ENCODE data around the gene STX8. TPM values are rescaled to one million over a fixed set of nuclear protein-coding genes. Genes with fewer than 3 reads are reported as not detected.
A peak's percentile ranks its signal among the peaks of the same experiment; 100 is the strongest.

The STX8 gene
- polyA plus RNA-seq, 1 donor from 2014 or later = 142 TPM

- Mint-ChIP-seq H3K27ac (no peak overlapping the region), H3K9me3 (peaks cover 0 to 3% (median 3%) of the 10 kb centered on the region in 3 donors), H3K36me3 (peaks cover 11% of the 10 kb centered on the region), H3K4me3 (no peak overlapping the region), H3K27me3 (no peaks in the 10 kb centered on the region), H3K4me1 (peaks cover 0 to 3% (median 0%) of the 10 kb centered on the region in 3 donors)
Measured at GRCh38 chr17:9329251-9329921, 246.2 kb downstream of the STX8 start.

- Mint-ChIP-seq H3K36me3 (peaks cover 15% of the 10 kb centered on the region), H3K9me3 (no peaks in the 10 kb centered on the region), H3K27ac (no peak overlapping the region), H3K27me3 (no peaks in the 10 kb centered on the region), H3K4me1 (peaks cover 0 to 3% (median 0%) of the 10 kb centered on the region in 3 donors), H3K4me3 (no peak overlapping the region)
Measured at GRCh38 chr17:9324864-9325263, 250.8 kb downstream of the STX8 start.

- Mint-ChIP-seq H3K4me3 (no peak overlapping the region), H3K27me3 (no peaks in the 10 kb centered on the region), H3K4me1 (peaks cover 0 to 5% (median 0%) of the 10 kb centered on the region in 3 donors), H3K27ac (no peak overlapping the region), H3K36me3 (peaks cover 16% of the 10 kb centered on the region), H3K9me3 (peaks cover 3 to 8% (median 6%) of the 10 kb centered on the region in 3 donors)
Measured at GRCh38 chr17:9322326-9322725, 253.3 kb downstream of the STX8 start.

- Mint-ChIP-seq H3K4me1 (peaks cover 0 to 5% (median 0%) of the 10 kb centered on the region in 3 donors), H3K36me3 (peaks cover 19% of the 10 kb centered on the region), H3K9me3 (peaks cover 3 to 10% (median 6%) of the 10 kb centered on the region in 3 donors), H3K4me3 (no peak overlapping the region), H3K27ac (no peak overlapping the region), H3K27me3 (no peaks in the 10 kb centered on the region)
Measured at GRCh38 chr17:9321890-9322289, 253.7 kb downstream of the STX8 start.

- H3K4me1 Mint-ChIP-seq = peaks cover 0 to 5% (median 0%) of the 10 kb centered on the region in 3 donors
- H3K36me3 Mint-ChIP-seq = peaks cover 24% of the 10 kb centered on the region
- H3K4me3 Mint-ChIP-seq = no peak overlapping the region
- H3K27me3 Mint-ChIP-seq = no peaks in the 10 kb centered on the region
- H3K27ac Mint-ChIP-seq = no peak overlapping the region
- H3K9me3 Mint-ChIP-seq = peaks cover 3 to 13% (median 6%) of the 10 kb centered on the region in 3 donors
Measured at GRCh38 chr17:9315360-9315759, 260.3 kb downstream of the STX8 start.

- no peak overlapping the region for H3K4me3 Mint-ChIP-seq
- no peaks in the 10 kb centered on the region for H3K27me3 Mint-ChIP-seq
- H3K36me3 Mint-ChIP-seq = peaks cover 16% of the 10 kb centered on the region
- H3K27ac Mint-ChIP-seq = no peak overlapping the region
- H3K9me3 Mint-ChIP-seq = peaks cover 0 to 8% (median 2%) of the 10 kb centered on the region in 3 donors
- peaks cover 0 to 1% (median 0%) of the 10 kb centered on the region in 3 donors for H3K4me1 Mint-ChIP-seq
Measured at GRCh38 chr17:9313346-9313745, 262.3 kb downstream of the STX8 start.

- no peak overlapping the region for H3K27ac Mint-ChIP-seq
- H3K9me3 Mint-ChIP-seq = no peaks in the 10 kb centered on the region
Measured at GRCh38 chr17:9309216-9309615, 266.4 kb downstream of the STX8 start.

GRCh38 chr17:9308069-9308468, 267.6 kb downstream of the STX8 start:
- H3K27me3 Mint-ChIP-seq = no peaks in the 10 kb centered on the region
- no peaks in the 10 kb centered on the region for H3K4me1 Mint-ChIP-seq
- peaks cover 12% of the 10 kb centered on the region for H3K36me3 Mint-ChIP-seq
- no peak overlapping the region for H3K27ac Mint-ChIP-seq
- H3K9me3 Mint-ChIP-seq = no peaks in the 10 kb centered on the region
- no peak overlapping the region for H3K4me3 Mint-ChIP-seq

More at GRCh38 chr17:9309216-9309615, 266.4 kb downstream of the STX8 start:
- H3K27me3 Mint-ChIP-seq = no peaks in the 10 kb centered on the region
- no peaks in the 10 kb centered on the region for H3K4me1 Mint-ChIP-seq
- H3K4me3 Mint-ChIP-seq = no peak overlapping the region
- peaks cover 9% of the 10 kb centered on the region for H3K36me3 Mint-ChIP-seq

- Mint-ChIP-seq H3K27ac (no peak overlapping the region), H3K36me3 (peaks cover 10% of the 10 kb centered on the region), H3K9me3 (no peaks in the 10 kb centered on the region), H3K4me1 (peaks cover 0 to 3% (median 2%) of the 10 kb centered on the region in 3 donors), H3K4me3 (no peak overlapping the region), H3K27me3 (no peaks in the 10 kb centered on the region)
Measured at GRCh38 chr17:9307313-9307998, 268.2 kb downstream of the STX8 start.

- Mint-ChIP-seq H3K9me3 (no peaks in the 10 kb centered on the region), H3K27ac (no peak overlapping the region), H3K36me3 (peaks cover 9% of the 10 kb centered on the region), H3K4me3 (no peak overlapping the region), H3K4me1 (peaks cover 0 to 6% (median 6%) of the 10 kb centered on the region in 3 donors), H3K27me3 (no peaks in the 10 kb centered on the region)
Measured at GRCh38 chr17:9306086-9306485, 269.5 kb downstream of the STX8 start.

- H3K9me3 Mint-ChIP-seq = no peaks in the 10 kb centered on the region
- no peak overlapping the region for H3K27ac Mint-ChIP-seq
- peaks cover 1 to 8% (median 6%) of the 10 kb centered on the region in 3 donors for H3K4me1 Mint-ChIP-seq
- H3K4me3 Mint-ChIP-seq = no peak overlapping the region
- peaks cover 15% of the 10 kb centered on the region for H3K36me3 Mint-ChIP-seq
- H3K27me3 Mint-ChIP-seq = no peaks in the 10 kb centered on the region
Measured at GRCh38 chr17:9299695-9300094, 275.9 kb downstream of the STX8 start.

- H3K27me3 Mint-ChIP-seq = no peaks in the 10 kb centered on the region
- H3K4me1 Mint-ChIP-seq = peaks cover 1 to 8% (median 6%) of the 10 kb centered on the region in 3 donors
- H3K27ac Mint-ChIP-seq = peak overlapping the region in 1 of 3 donors; percentile 77
- H3K36me3 Mint-ChIP-seq = peaks cover 15% of the 10 kb centered on the region
- no peak overlapping the region for H3K4me3 Mint-ChIP-seq
- no peaks in the 10 kb centered on the region for H3K9me3 Mint-ChIP-seq
Measured at GRCh38 chr17:9298776-9299295, 276.8 kb downstream of the STX8 start.

- H3K36me3 Mint-ChIP-seq = peaks cover 13% of the 10 kb centered on the region
Measured at GRCh38 chr17:9298135-9298534, 277.5 kb downstream of the STX8 start.

GRCh38 chr17:9294661-9295210, 280.9 kb downstream of the STX8 start:
- Mint-ChIP-seq H3K4me1 (peaks cover 10 to 16% (median 11%) of the 10 kb centered on the region in 3 donors), H3K27me3 (no peaks in the 10 kb centered on the region), H3K4me3 (no peak overlapping the region), H3K27ac (peak overlapping the region in 1 of 3 donors; percentile 36), H3K36me3 (peaks cover 13% of the 10 kb centered on the region), H3K9me3 (no peaks in the 10 kb centered on the region)

More at GRCh38 chr17:9298135-9298534, 277.5 kb downstream of the STX8 start:
- H3K4me3 Mint-ChIP-seq = no peak overlapping the region
- H3K9me3 Mint-ChIP-seq = no peaks in the 10 kb centered on the region
- H3K27me3 Mint-ChIP-seq = no peaks in the 10 kb centered on the region
- peaks cover 1 to 8% (median 6%) of the 10 kb centered on the region in 3 donors for H3K4me1 Mint-ChIP-seq
- no peak overlapping the region for H3K27ac Mint-ChIP-seq

GRCh38 chr17:9292561-9292941, 283.1 kb downstream of the STX8 start:
- no peaks in the 10 kb centered on the region for H3K9me3 Mint-ChIP-seq
- peaks cover 15 to 26% (median 21%) of the 10 kb centered on the region in 3 donors for H3K4me1 Mint-ChIP-seq
- H3K4me3 Mint-ChIP-seq = no peak overlapping the region
- no peaks in the 10 kb centered on the region for H3K27me3 Mint-ChIP-seq
- no peak overlapping the region for H3K27ac Mint-ChIP-seq
- peaks cover 11% of the 10 kb centered on the region for H3K36me3 Mint-ChIP-seq
